HUES64 (cell line): Measurements from ENCODE around the gene ATF7.
A peak's percentile ranks its signal among the peaks of the same experiment; 100 is the strongest.

Experiments used
- H3K27ac ChIP-seq: 2 replicates; pipeline ENCODE4 v1.7.0; 2013; ENCODE audit warnings: low read depth, low read length, inconsistent platforms
- H3K27me3 ChIP-seq: 2 replicates; pipeline ENCODE4 v1.6.1; 2013; ENCODE audit warnings: mild to moderate bottlenecking, low read length; ENCODE audit not compliant: insufficient read depth
- H3K36me3 ChIP-seq: 2 replicates; pipeline ENCODE4 v1.6.1; 2013; ENCODE audit warnings: mild to moderate bottlenecking, low read length; ENCODE audit not compliant: insufficient read depth
- H3K4me1 ChIP-seq: 2 replicates; pipeline ENCODE4 v1.6.1; 2013; ENCODE audit warnings: mild to moderate bottlenecking, low read length, moderate library complexity; ENCODE audit not compliant: insufficient read depth
- H3K4me3 ChIP-seq: 2 replicates; pipeline ENCODE4 v1.5.1; 2013; ENCODE audit warnings: mild to moderate bottlenecking, low read length, moderate library complexity
- H3K9ac ChIP-seq: 2 replicates; pipeline ENCODE4 v1.6.1; 2013; ENCODE audit warnings: mild to moderate bottlenecking, low read depth, low read length
- H3K9me3 ChIP-seq: 2 replicates; pipeline ENCODE4 v1.6.1; 2013; ENCODE audit warnings: low read depth, low read length; ENCODE audit not compliant: insufficient read depth
- WGBS: fragments of 150-250, 120-280 bp; methylation state at CpG from one replicate; pipeline ENCODE4 v1.1.7; 2013; ENCODE audit warnings: missing lambda C conversion rate; 5-methylcytosine and 5-hydroxymethylcytosine counted together

Gene ATF7

GRCh38 chr12:53594897-53595615, 31.1 kb downstream of the ATF7 start:
- Histone ChIP-seq H3K4me1 (peaks cover 14% of the 10 kb centered on the region), H3K27ac (no peak overlapping the region), H3K36me3 (0 out of 2 replicates have a peak, but pooled peaks cover 4% of the 10 kb centered on the region), H3K9ac (no peak overlapping the region), H3K27me3 (no peaks in the 10 kb centered on the region), H3K4me3 (no peak overlapping the region), H3K9me3 (no peaks in the 10 kb centered on the region)
- 93% methylated on average over 4 of the region's 5 CpGs for WGBS

- H3K9ac ChIP-seq, result no peak overlapping the region
- H3K27me3 ChIP-seq, result no peaks in the 10 kb centered on the region
- H3K27ac ChIP-seq, result no peak overlapping the region
- H3K4me1 ChIP-seq, result peaks cover 14% of the 10 kb centered on the region
- H3K4me3 ChIP-seq, result no peak overlapping the region
- H3K9me3 ChIP-seq, result no peaks in the 10 kb centered on the region
- H3K36me3 ChIP-seq, result no peaks in the 10 kb centered on the region
- 88% methylated on average over 3 of the region's 6 CpGs for WGBS
Observed at GRCh38 chr12:53593707-53594106, 32.5 kb downstream of the ATF7 start.

GRCh38 chr12:53593031-53593430, 33.2 kb downstream of the ATF7 start:
- no peak overlapping the region for H3K27ac ChIP-seq
- 100% methylated on average over 1 of the region's 1 CpG for WGBS

GRCh38 chr12:53592426-53592825, 33.8 kb downstream of the ATF7 start:
- WGBS, result 95% methylated on average over 1 of the region's 1 CpG
- Histone ChIP-seq H3K27ac (no peak overlapping the region), H3K4me1 (peaks cover 14% of the 10 kb centered on the region)

More at GRCh38 chr12:53593031-53593430, 33.2 kb downstream of the ATF7 start:
- H3K4me3 ChIP-seq, result no peak overlapping the region
- no peaks in the 10 kb centered on the region for H3K27me3 ChIP-seq
- no peaks in the 10 kb centered on the region for H3K36me3 ChIP-seq
- H3K9me3 ChIP-seq, result no peaks in the 10 kb centered on the region
- no peak overlapping the region for H3K9ac ChIP-seq
- peaks cover 14% of the 10 kb centered on the region for H3K4me1 ChIP-seq

GRCh38 chr12:53591301-53592206, 34.6 kb downstream of the ATF7 start:
- Histone ChIP-seq H3K4me3 (no peak overlapping the region), H3K27ac (0 out of 2 replicates have a peak overlapping the region, but pooled peaks have one; percentile 4), H3K36me3 (no peaks in the 10 kb centered on the region), H3K9me3 (no peaks in the 10 kb centered on the region), H3K27me3 (no peaks in the 10 kb centered on the region), H3K4me1 (peaks cover 11% of the 10 kb centered on the region), H3K9ac (no peak overlapping the region)
- WGBS, result 74% methylated on average over 6 of the region's 6 CpGs

More at GRCh38 chr12:53592426-53592825, 33.8 kb downstream of the ATF7 start:
- no peak overlapping the region for H3K9ac ChIP-seq
- H3K27me3 ChIP-seq, result no peaks in the 10 kb centered on the region
- no peak overlapping the region for H3K4me3 ChIP-seq
- H3K9me3 ChIP-seq, result no peaks in the 10 kb centered on the region
- H3K36me3 ChIP-seq, result no peaks in the 10 kb centered on the region

- H3K9ac ChIP-seq, result no peak overlapping the region
- H3K4me1 ChIP-seq, result peaks cover 11% of the 10 kb centered on the region
- 85% methylated on average over 1 of the region's 3 CpGs for WGBS
- H3K27ac ChIP-seq, result no peak overlapping the region
- H3K4me3 ChIP-seq, result no peak overlapping the region
- no peaks in the 10 kb centered on the region for H3K9me3 ChIP-seq
- H3K27me3 ChIP-seq, result no peaks in the 10 kb centered on the region
- H3K36me3 ChIP-seq, result no peaks in the 10 kb centered on the region
Observed at GRCh38 chr12:53590652-53591051, 35.5 kb downstream of the ATF7 start.

GRCh38 chr12:53589915-53590314, 36.3 kb downstream of the ATF7 start:
- peaks cover 11% of the 10 kb centered on the region for H3K4me1 ChIP-seq
- no peaks in the 10 kb centered on the region for H3K27me3 ChIP-seq
- no peaks in the 10 kb centered on the region for H3K36me3 ChIP-seq
- no peaks in the 10 kb centered on the region for H3K9me3 ChIP-seq
- no peak overlapping the region for H3K27ac ChIP-seq
- H3K4me3 ChIP-seq, result no peak overlapping the region
- no peak overlapping the region for H3K9ac ChIP-seq
- WGBS, result 91% methylated on average over 4 of the region's 4 CpGs

- Histone ChIP-seq H3K9me3 (no peaks in the 10 kb centered on the region), H3K27ac (no peak overlapping the region), H3K9ac (no peak overlapping the region), H3K4me3 (no peak overlapping the region), H3K36me3 (no peaks in the 10 kb centered on the region), H3K27me3 (no peaks in the 10 kb centered on the region), H3K4me1 (peaks cover 11% of the 10 kb centered on the region)
- WGBS, result 93% methylated on average over 3 of the region's 3 CpGs
Observed at GRCh38 chr12:53589423-53589822, 36.8 kb downstream of the ATF7 start.

GRCh38 chr12:53588123-53588522, 38.1 kb downstream of the ATF7 start:
- Histone ChIP-seq H3K9me3 (no peaks in the 10 kb centered on the region; the same call in 1 of the 2 replicates), H3K27ac (no peak overlapping the region), H3K36me3 (no peaks in the 10 kb centered on the region), H3K4me3 (no peak overlapping the region), H3K27me3 (no peaks in the 10 kb centered on the region), H3K9ac (no peak overlapping the region), H3K4me1 (peaks cover 8% of the 10 kb centered on the region; the same call in 1 of the 2 replicates)
- 93% methylated on average over 3 of the region's 3 CpGs for WGBS

GRCh38 chr12:53586745-53587144, 39.4 kb downstream of the ATF7 start:
- Histone ChIP-seq H3K4me3 (no peak overlapping the region), H3K9me3 (no peaks in the 10 kb centered on the region; the same call in 1 of the 2 replicates), H3K27ac (no peak overlapping the region), H3K4me1 (peaks cover 5% of the 10 kb centered on the region; the same call in 1 of the 2 replicates), H3K9ac (no peak overlapping the region), H3K27me3 (no peaks in the 10 kb centered on the region), H3K36me3 (no peaks in the 10 kb centered on the region)
- 91% methylated on average over 8 of the region's 8 CpGs for WGBS
